ENCODE data around the gene ERFL. TPM values are rescaled to one million over a fixed set of nuclear protein-coding genes. Genes with fewer than 3 reads are reported as not detected.

The ERFL gene
- total and polyA plus RNA-seq, 10 donors = 0.46 to 3.0 (median 2.1) TPM

- DNase-seq = no peak
- Histone ChIP-seq H3K4me3 (no peak overlapping the region), H3K9me3 (no peaks in the 10 kb centered on the region), H3K36me3 (no peaks in the 10 kb centered on the region), H3K27me3 (replicated peaks in 1 of 7) (peaks cover 0 to 98% (median 76%) of the 10 kb centered on the region in 7 donors), H3K27ac (no peak overlapping the region), H3K4me1 (peaks cover 10 to 76% (median 30%) of the 10 kb centered on the region in 6 donors)
- intact Hi-C loops (cut with DNase I; ENCODE audit: low total_unique reads) = no loop called here
- WGBS, 5 donors = 53 to 65% (median 60%) methylated on average over 16 of the region's 16 CpGs
- no peak for TF ChIP-seq POLR2A (IDR thresholded peaks at IDR 0.05)
Measured at GRCh38 chr19:41926763-41927496, 1.3 kb downstream of the ERFL start.

- 40 to 64% (median 44%) methylated on average over 25 to 27 of the region's 27 CpGs for WGBS, 5 donors
- Histone ChIP-seq H3K36me3 (no peaks in the 10 kb centered on the region), H3K9me3 (no peaks in the 10 kb centered on the region), H3K4me3 (no peak overlapping the region), H3K27ac (no peak overlapping the region), H3K4me1 (peaks cover 10 to 79% (median 35%) of the 10 kb centered on the region in 6 donors), H3K27me3 (replicated peaks in 1 of 7) (peaks cover 0 to 98% (median 81%) of the 10 kb centered on the region in 7 donors)
- DNase-seq = no peak
- intact Hi-C loops (cut with DNase I; ENCODE audit: low total_unique reads) = no loop called here
- TF ChIP-seq CTCF (IDR thresholded peaks at IDR 0.05 in 8 of 11, conservative IDR thresholded peaks at IDR 0.05 in 3 of 11) = no peak
- TF ChIP-seq POLR2A (IDR thresholded peaks at IDR 0.05) = no peak
- TF ChIP-seq POLR2AphosphoS5 (IDR thresholded peaks at IDR 0.05) = no peak
Measured at GRCh38 chr19:41926028-41926762, 2.1 kb downstream of the ERFL start.

- Histone ChIP-seq H3K9me3 (no peaks in the 10 kb centered on the region), H3K4me3 (no peak overlapping the region), H3K27ac (no peak overlapping the region), H3K36me3 (no peaks in the 10 kb centered on the region), H3K4me1 (peaks cover 10 to 78% (median 41%) of the 10 kb centered on the region in 6 donors), H3K27me3 (replicated peaks in 1 of 7) (peaks cover 0 to 98% (median 86%) of the 10 kb centered on the region in 7 donors)
- 57 to 68% (median 61%) methylated on average over 7 of the region's 7 CpGs for WGBS, 5 donors
- TF ChIP-seq POLR2AphosphoS5 (IDR thresholded peaks at IDR 0.05) = no peak
- no peak for TF ChIP-seq CTCF (IDR thresholded peaks at IDR 0.05 in 8 of 11, conservative IDR thresholded peaks at IDR 0.05 in 3 of 11)
- no peak for TF ChIP-seq POLR2A (IDR thresholded peaks at IDR 0.05)
- intact Hi-C loops (cut with DNase I; ENCODE audit: low total_unique reads) = no loop called here
- peak; percentile 65 for DNase-seq
Measured at GRCh38 chr19:41925208-41926003, 2.8 kb downstream of the ERFL start.

GRCh38 chr19:41924151-41925145 is 3.8 kb downstream of the ERFL start:
- H3K4me3 ChIP-seq = no peak overlapping the region
- H3K4me1 ChIP-seq = peaks cover 10 to 69% (median 35%) of the 10 kb centered on the region in 6 donors
- no peaks in the 10 kb centered on the region for H3K9me3 ChIP-seq
- DNase-seq = no peak
- peaks cover 0 to 93% (median 78%) of the 10 kb centered on the region in 7 donors for H3K27me3 ChIP-seq (replicated peaks in 1 of 7)
- TF ChIP-seq CTCF (IDR thresholded peaks at IDR 0.05 in 8 of 11, conservative IDR thresholded peaks at IDR 0.05 in 3 of 11) (no peak), POLR2AphosphoS5 (IDR thresholded peaks at IDR 0.05) (no peak), POLR2A (IDR thresholded peaks at IDR 0.05) (no peak)
- no peaks in the 10 kb centered on the region for H3K36me3 ChIP-seq
- H3K27ac ChIP-seq = no peak overlapping the region
- WGBS, 5 donors = 54 to 65% (median 57%) methylated on average over 13 of the region's 13 CpGs
- intact Hi-C loops (cut with DNase I; ENCODE audit: low total_unique reads) = no loop called here
